SKM-1 (cell line): ENCODE results near the gene RCE1.

Source experiments
- DNase-seq: peaks from one replicate; lab custom pipeline; 2025; ENCODE audit not compliant: unreplicated experiment; lab: John Stamatoyannopoulos, UW

The RCE1 gene

GRCh38 chr11:66868082-66868725 is 25.0 kb downstream of the RCE1 start:
- no peak for DNase-seq

- DNase-seq = no peak
Measured at GRCh38 chr11:66868726-66869566, 25.7 kb downstream of the RCE1 start.

DNA sequence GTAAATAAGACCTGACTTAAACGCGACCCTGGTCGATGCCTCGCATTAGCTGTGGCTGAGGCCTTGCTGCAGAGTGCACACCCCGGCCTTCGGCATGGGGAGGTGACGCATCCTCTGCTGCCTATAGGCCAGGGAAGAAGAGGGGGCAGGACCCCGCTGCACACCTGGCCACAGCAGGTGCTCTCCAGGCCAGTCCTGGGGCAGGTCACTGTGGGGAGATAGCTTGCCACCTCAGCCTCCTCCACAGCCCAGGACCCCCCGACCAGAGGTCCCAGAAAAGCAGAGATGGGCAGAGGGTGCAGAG is 26.3 kb downstream of the RCE1 start:
- no peak for DNase-seq

- DNase-seq = no peak
Measured at GRCh38 chr11:66870131-66870530, 26.9 kb downstream of the RCE1 start.

DNA sequence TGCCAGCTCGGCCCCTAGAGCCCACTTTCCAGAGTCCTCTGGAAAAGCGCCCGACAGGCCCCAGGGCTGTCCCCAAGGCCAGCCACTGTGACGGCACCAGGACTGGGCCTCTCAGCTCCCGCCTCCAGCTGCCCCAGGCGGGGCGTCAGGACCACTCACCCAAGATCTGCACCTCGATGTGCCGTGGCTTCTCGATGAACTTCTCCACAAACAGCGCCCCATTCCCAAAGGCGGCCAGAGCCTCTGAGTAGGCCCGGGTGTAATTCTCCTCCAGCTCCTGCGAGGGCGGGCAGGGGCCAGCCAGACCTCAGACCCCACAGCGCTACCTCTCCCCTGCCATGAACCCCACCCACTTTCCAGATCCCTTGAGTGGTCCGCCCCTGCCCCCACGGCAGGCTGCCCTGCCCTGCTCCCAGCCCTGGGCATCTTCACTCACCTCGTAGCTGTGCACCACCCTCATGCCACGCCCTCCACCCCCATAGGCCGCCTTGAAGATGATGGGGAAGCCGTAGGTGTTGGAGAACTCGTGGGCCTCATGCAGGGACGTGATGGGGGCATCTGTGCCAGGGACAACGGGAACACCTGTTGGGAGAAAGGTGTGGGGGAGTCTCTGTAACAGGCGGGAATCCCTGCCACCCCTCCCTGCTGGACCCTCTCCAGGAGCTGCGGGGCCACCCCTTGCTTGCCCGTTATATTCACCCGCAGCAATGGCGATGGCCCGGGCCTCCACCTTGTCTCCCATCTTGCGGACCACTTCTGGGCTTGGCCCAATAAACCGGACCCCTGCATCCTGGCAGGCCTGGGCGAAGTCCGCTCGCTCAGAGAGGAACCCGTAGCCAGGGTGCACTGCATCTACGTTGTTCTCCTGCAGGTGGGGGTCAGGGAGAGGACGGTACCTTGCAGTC is 27.6 kb downstream of the RCE1 start:
- DNase-seq = no peak

GRCh38 chr11:66871521-66871901 is 28.3 kb downstream of the RCE1 start:
- DNase-seq = no peak

GRCh38 chr11:66874232-66874631 is 31.0 kb downstream of the RCE1 start:
- DNase-seq = no peak

- DNase-seq = no peak
Measured at GRCh38 chr11:66875378-66875777, 32.1 kb downstream of the RCE1 start.

DNA sequence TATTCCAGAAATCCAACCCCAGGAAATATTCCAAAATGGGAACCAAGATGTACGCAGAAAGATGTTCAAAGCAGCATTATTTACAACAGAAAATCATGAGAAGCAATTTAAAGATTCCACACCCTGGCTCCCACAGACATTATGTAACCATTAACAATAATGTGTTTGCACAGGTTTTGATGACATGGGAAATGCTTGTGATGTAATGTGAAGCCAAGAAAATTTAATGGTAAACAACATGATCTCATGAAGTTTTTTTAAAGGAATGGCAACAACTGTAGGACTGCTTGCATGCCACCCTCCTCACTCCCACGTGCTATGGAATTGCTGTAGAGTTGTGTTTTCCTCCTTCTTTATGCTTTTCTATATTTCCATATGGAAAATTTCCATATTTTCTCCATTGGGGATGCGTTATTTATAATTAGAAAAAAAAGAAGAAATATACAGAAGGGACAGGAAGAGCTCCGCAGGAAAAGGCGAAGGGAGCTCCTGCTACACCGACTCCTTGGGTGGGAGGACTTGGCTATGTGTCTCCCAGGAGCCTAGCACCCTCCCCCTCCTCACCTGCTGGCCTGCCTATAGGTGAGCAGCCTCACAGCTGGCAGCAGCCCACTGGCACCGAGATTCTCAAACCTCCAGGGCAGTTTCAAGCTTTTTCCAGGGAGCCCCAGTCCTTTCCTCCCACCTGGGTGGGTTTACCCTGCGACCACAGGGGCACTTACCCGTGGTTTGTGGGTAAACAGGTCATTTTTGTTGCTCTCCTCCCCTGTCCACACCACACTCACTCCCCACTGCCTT is 34.5 kb downstream of the RCE1 start:
- DNase-seq = no peak

GRCh38 chr11:66878474-66878873 is 35.2 kb downstream of the RCE1 start:
- DNase-seq = no peak

DNA sequence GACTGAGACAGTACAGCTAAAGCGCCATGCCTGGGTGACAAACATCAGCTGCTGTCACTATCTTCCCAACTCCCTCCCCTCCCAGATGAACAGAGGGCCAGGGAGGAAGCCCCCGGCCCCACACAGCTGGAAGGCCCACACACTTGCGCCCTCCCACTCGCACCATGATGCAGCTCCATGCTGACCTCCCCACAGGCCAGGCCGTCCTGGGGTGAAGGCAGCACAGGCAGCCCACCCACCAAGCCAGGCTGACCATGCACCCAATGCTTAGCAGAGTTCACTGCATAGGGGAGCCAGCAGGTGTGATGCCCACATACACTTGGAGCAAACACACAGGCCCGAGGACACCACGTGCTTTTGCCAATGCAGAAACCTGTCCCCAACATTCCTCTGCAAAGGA is 35.8 kb downstream of the RCE1 start:
- DNase-seq = no peak

- no peak for DNase-seq
Measured at GRCh38 chr11:66879583-66879982, 36.3 kb downstream of the RCE1 start.

DNA sequence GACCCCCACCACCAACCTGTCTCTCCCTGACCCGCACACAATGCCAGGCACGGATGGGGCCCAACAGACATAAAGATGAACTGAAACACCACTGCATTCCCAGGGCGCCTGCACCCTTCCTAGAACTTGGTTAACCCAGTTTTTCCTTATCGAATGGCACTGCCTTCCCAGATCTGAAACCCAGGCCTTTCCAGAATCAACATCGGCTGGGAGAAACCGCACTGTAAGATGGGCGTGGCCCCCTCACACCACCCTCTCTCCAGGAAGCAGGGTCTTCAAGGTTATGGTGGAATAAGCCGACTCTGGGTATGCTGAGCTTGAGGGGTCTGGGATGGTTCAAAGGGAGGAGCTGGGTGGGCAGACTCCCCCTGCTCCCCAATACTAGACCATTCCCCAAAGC is 36.8 kb downstream of the RCE1 start:
- no peak for DNase-seq

- no peak for DNase-seq
Measured at GRCh38 chr11:66880496-66881450, 37.5 kb downstream of the RCE1 start.

DNA sequence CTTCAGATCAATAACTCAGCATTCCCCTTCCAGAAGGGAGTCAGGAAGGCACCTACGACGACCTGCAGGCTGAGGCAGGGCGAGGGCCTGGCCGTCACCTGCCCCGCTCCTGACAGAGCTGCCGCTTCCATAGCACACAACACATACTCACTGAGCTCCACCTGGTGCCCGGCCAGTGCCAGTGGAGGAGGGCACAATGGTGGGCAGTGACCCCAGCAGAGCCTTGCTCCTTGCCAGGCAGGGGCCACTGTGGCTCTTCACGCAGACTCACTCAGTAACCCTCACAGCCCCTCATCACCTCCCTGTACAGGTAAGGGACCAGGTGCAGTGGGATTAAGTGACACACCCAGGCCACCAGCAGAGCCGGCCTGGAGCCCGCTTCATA is 38.2 kb downstream of the RCE1 start:
- DNase-seq = no peak

GRCh38 chr11:66881927-66882452 is 38.7 kb downstream of the RCE1 start:
- no peak for DNase-seq

- no peak for DNase-seq
Measured at GRCh38 chr11:66882561-66883015, 39.3 kb downstream of the RCE1 start.

DNA sequence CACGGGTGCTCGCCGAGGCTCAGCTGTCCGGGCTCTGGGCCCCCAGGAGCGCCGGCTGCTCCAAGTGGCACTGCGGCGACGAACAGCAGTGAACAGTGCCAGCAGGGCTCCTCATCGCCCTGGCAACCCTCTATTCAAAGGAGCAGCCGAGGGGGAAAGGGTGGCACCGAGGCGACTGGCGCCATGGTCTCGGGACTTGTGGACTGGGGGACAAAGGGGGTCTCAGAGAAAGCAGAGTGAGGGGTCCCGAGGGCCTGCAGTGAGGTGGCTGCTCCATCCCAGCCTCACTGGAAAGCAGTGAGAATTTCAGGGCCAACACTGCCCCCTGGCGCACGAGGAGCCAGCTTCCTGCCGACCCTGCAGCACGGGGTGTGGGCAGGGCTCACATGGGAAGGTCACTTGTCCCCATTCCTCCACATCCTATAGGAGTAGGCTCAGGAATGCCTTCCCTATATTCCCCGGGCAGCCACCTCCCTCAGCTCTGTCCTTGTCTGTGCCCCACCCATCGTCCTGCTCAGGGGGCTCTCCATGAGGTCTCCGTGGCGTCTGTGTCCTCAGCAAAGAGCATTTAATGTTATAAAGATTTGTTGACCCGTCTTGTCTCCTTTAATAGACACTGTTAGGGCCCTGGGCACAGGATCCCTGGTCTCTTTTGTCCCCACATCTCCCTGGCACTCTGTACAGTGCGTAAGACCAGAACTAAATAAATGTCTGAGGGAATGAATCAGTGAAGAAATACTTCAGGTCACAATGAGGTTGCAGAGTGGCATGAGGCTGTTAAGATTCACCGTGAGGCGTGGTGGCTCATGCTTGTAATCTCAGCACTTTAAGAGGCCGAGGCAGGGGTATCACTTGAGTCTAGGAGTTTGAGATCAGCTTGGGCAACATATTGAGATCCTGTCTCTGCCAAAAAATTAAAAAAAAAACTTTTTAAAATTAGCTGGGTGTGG is 40.0 kb downstream of the RCE1 start:
- no peak for DNase-seq
